Anterior cingulate cortex (tissue), 58 donors: ENCODE measurements around the gene RAP1GAP.
"Not testable (repeated sequence)": the region's sequence is repeated elsewhere in the genome, so short reads cannot be mapped to it uniquely, and the experiment has no call there.

Experiments
- DNase-seq, 58 donors: peaks; one replicate each; lab custom pipeline; 2025; lab: John Stamatoyannopoulos, UW

The RAP1GAP gene

DNA sequence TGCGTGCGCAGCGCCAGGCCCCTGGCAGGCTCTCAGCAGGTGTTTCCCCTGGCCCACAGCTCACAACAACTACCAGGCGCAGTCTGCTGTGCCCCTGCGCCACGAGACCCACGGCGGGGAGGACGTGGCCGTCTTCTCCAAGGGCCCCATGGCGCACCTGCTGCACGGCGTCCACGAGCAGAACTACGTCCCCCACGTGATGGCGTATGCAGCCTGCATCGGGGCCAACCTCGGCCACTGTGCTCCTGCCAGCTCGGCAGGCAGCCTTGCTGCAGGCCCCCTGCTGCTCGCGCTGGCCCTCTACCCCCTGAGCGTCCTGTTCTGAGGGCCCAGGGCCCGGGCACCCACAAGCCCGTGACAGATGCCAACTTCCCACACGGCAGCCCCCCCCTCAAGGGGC, 91.8 kb downstream of the RAP1GAP start:
- DNase-seq: no peak

DNA sequence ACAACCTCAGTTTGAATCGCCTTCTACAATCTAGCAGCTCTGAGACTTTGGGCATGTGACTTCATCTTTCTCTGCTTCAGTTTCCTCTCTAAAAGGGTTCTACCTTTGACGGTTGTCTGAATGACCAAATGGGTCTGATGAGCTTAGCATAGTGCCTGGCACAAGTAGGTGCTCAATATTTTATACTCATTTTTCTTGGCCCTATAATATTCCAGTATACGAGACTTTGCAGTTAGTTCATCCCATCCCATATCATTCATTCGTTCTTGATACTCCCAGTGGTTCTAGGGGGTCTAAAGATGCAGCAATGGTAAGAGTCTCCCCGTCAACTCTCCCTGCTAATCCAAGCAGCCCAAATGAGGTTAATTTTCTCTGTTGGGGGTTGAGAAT, 92.4 kb downstream of the RAP1GAP start:
- DNase-seq: no peak

GRCh38 chr1:21576031-21576797, 92.9 kb downstream of the RAP1GAP start:
- DNase-seq: no peak

DNA sequence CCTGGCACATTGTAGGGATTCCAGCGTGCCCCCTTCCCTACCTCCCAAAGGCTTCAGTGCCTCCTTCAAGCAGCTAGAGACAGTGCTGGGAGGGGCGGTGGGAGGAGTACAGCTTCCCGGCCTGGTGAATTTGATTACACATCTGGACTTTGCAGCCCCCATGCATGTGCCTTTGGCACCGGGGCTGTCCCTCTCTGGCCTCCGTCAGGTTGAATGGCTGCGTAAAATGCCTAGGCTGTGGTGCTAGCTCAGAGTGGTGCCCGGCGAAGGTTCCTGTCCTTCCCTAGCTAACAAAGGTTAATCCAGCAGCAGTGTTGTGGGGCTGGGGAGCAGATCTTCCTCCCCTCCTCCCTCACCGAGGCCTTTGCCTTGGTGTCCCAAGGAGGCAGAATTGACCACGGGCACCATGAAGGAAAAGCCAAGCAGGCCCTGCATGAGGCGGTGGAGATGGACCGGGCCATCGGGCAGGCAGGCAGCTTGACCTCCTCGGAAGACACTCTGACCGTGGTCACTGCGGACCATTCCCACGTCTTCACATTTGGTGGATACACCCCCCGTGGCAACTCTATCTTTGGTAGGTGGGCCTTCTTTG, 93.7 kb downstream of the RAP1GAP start:
- DNase-seq: no peak

DNA sequence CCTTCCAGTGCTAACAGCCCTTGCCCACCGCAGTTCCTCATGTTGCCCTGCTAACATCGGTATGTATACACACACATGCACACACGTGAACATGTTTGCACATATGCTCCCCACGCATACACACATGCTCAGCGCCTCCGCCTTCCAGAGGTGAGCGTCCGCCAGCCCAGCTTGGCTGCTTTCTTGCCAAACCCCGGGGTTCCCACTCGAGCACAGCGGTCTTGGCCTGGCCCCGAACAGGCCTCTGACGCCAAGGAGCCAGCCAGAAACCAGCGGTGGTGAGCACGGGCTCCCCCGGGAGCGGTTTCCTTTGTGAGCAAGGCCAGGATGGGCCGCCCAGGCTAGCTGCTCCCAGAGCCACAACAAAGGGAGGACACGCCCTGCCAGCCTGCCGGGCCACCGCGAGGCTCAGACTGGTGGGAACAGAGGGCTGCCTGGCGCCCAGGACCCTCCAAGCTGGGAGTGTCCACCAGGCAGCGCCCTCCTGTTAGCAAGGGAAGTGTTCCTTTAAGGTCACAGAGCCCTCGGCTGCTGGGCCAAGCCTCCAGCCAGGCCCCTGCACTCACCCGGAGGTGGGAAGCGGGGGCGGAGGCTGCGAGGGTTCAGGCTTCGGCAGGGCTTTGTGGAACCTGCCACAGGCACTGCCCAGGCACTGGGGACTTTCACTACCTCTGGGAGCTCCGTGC, 94.5 kb downstream of the RAP1GAP start:
- DNase-seq: peak in 1 of 58 donors; percentile 30

DNA sequence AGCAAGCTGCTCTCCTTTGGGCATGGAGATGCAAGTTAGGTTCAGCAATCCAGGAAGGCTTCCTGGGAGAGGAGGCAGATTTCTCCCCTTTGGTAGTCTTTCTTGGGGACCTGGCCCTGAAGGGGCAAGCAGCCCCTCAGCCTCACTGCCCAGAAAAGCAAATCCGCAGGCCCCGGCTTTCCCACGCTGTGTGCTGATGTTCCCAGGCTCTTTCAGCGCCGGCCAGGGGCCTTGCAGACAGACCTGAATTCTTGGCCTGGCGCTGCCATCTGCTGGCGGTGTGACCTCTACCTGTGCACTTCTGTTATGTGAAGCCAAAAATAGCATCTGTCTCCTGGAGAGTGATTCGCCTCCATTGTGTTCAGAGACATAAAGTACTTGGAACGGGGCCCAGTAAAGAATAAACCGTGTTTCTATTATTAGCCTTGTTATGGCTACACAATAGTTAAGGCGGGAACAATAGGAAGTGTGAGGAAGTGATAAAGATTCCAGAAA, 95.1 kb downstream of the RAP1GAP start:
- peak in 30 of 58 donors; percentile 4 to 60 (median 28) for DNase-seq

DNA sequence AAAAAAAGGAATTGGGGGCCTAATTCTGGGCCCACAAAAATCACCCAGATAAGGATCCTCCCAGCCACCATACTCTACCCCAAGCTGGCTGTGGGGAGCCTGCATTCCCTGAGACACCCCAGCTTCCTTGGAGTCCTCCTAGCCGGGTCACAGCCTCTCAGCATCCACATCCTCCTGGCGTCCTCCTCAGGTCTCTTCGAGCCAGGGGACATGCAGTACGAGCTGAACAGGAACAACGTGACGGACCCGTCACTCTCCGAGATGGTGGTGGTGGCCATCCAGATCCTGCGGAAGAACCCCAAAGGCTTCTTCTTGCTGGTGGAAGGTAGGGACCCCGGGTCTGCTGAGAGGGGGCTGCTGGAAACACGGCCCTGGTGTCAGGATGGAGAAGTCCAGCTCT, 95.7 kb downstream of the RAP1GAP start:
- DNase-seq: no peak

DNA sequence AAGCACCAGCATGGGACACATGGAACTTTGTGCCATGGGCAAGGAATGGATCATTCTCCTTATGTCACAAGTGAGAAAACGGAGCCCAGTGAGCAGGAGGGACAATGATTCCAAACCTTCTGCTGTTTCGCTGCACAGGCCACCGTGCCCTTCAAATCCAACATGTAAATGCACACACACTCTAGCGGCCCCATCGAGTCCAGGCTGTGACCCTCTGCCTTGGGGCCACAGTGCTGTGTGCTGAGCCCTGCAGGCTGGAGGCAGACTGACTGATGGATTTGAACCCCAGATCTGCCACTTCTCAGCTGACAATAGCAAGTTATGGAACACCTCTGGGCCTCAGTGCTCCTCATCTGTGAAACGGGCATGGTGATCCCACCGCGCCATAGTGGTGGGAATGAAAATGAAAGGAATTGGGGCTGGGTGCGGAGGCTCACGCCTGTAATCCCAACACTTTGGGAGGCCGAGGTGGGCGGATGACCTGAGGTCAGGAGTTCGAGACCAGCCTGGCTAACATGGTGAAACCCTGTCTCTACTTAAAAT, 96.4 kb downstream of the RAP1GAP start:
- no peak for DNase-seq

- DNase-seq: peak in 1 of 58 donors; percentile 22
Measured at GRCh38 chr1:21572221-21572620, 96.9 kb downstream of the RAP1GAP start.

DNA sequence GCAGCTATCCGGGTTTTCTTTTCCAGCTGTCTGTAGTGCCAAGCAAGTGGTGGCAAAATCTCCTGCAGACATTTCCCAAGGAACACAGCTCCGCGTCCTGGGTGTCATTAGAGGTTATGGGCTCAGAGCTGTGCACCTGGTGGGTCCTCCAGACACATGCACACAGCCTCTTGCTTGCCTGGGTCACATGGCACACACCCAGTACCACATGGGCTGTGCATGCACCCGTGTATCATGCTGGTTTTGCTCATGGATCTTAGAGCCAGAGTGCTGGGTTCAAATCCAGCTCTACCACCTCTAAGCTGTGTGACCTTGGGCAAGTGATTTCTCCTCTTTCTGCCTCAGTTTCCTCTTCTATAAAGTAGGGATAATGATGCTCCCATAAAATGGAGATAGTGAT, 98.3 kb downstream of the RAP1GAP start:
- DNase-seq: no peak

GRCh38 chr1:21570528-21570875, 98.7 kb downstream of the RAP1GAP start:
- no peak for DNase-seq

DNA sequence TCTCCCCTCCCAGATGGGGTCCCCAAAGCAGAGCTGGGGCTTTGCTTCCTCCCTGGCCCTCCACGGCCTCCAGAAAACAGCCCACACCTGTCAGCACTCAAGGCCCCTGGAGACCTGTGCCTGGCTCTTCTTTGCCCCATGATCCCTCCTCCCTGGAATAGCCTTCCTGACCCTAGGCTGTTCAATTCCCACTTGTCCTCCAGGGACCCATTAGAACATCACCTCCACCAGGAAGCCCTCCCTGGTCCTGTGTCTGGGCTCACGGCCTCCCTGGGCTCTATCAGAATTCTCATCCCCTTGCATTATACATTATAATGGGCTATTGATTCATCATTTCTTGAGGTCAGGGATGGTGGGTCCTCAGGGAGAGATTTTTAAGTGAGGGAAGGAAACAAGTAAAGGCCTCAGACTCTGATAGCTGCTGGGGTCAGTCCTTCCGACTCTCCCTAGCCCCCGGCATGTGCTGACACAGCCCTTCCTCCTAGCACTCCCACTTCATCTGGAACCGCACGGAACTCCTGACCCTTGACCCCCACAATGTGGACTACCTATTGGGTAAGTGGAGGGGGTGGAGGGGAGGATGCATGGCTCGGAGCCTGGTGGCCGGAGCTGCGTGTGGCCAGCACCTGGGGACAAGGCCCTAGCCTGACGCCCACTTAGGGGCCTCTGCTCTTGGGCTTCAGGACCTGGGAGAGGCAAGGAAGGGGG, 99.2 kb downstream of the RAP1GAP start:
- no peak for DNase-seq

GRCh38 chr1:21568809-21569385, 100.3 kb downstream of the RAP1GAP start:
- DNase-seq: no peak

GRCh38 chr1:21568006-21568746, 101.0 kb downstream of the RAP1GAP start:
- no peak for DNase-seq

- DNase-seq: peak in 2 of 58 donors; percentile 13 to 14
Measured at GRCh38 chr1:21567241-21568005, 101.7 kb downstream of the RAP1GAP start.

GRCh38 chr1:21566361-21566760, 102.8 kb downstream of the RAP1GAP start:
- DNase-seq: not testable (repeated sequence)

GRCh38 chr1:21565285-21565684, 103.9 kb downstream of the RAP1GAP start:
- no peak for DNase-seq

GRCh38 chr1:21564521-21565095, 104.5 kb downstream of the RAP1GAP start:
- no peak for DNase-seq
